GM19468 (cell line): ENCODE data around the gene STUB1.
"Not testable (repeated sequence)": the region's sequence is repeated elsewhere in the genome, so short reads cannot be mapped to it uniquely, and the experiment has no call there.

Experiments
- ATAC-seq: cut with Tn5 transposase; IDR thresholded peaks from one replicate; pipeline ENCODE4 v1.9.1; 2021; ENCODE audit warnings: mild to moderate bottlenecking, moderate library complexity, moderate number of reproducible peaks; ENCODE audit not compliant: unreplicated experiment; ENCODE audit errors: extremely low read depth

The STUB1 gene

GRCh38 chr16:709566-710499 is 29.6 kb downstream of the STUB1 start:
- ATAC-seq = no peak

DNA sequence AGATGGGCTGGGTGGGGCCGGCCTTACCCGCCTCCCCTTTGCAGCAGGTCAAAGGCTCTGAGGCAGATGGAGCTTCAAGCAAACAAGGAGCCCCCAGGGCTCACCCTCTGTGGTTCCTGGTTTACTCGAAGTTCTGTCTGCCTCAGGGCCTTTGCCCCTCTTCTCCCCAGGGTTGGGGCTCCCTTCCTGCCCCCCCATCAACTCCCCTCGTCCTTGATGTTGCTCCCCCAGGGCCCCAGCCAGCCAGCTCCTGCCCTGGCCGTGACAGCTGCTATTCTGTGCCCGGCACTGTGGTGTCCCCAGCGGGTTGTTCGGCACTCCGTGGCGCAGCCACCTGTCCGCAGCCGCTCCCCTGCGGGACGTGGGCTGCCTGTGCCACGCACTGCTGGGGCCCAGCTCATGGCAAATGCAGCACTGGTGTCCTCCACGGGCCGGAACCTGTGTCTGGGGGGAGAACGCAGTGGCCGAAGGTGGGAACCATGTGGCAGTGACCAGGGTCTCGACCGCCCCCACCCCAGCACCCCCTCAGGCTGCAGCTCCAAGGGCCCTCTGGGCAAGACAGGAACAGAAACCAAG is 30.4 kb downstream of the STUB1 start:
- ATAC-seq = no peak

DNA sequence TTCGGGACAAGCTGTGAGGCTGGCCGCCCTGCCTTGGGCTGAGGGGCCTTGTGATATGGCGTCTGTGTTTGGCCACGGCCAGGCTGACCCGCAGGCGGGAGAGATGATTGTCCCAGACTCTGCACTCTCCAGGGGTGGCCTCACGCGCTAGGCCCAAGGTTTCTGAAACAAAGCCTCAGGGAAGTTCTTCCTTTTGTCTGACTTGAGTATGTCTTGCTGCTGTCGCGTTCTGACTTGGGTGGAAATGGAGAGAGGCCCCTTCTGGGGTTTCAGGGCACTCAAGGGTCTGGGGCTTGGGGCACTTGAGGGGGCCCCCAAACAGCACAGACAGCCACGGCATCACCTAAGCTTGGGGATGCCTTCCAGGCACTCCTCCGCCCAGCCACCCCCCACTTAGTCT is 30.9 kb downstream of the STUB1 start:
- no peak for ATAC-seq

GRCh38 chr16:711548-712320 is 31.5 kb downstream of the STUB1 start:
- ATAC-seq = no peak

- not testable (repeated sequence) for ATAC-seq
Observed at GRCh38 chr16:712740-713250, 32.6 kb downstream of the STUB1 start.

GRCh38 chr16:714079-714478 is 33.9 kb downstream of the STUB1 start:
- no peak for ATAC-seq

DNA sequence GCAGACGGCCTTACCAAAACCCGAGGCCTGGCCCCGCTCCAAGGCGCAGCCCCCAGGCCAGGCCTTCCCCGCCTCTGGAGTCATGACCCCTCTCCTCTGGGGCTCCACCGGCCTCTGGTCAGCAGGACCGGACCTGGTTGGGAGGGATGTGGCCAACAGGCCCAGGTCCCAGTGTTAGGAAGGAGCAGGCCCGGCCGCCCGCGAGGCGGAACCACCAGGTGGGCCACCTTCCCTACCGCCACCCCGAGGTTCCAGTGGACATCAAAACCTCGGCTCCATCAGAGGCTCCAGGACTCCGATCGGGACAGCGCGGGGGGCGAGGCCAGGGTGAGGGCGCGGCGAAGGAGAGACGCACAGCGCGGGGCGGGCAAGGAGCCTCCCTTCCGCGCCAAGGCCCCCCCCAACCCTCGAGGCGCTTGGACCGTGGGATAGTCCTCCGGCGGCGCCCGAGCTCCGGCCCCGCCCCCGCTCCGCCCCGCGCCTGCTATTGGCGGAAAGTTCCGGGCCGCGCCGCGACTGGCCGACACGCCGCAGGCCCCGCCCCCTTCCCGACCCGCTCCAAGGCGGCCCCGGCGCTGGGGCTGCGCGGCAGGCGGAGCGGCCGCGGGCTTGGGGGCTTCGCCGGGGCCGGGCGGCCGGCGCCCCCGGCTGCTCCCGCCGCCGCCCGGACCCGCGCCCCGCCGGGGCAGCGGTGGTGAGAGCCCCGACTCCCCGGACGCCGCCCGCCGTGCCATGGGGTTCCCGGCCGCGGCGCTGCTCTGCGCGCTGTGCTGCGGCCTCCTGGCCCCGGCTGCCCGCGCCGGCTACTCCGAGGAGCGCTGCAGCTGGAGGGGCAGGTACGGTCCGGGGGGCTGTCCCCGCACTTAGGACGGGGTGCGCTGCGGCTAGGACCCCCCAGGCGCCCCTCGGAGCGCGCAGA is 34.6 kb downstream of the STUB1 start, which contains the start of gene METRN:
TSS of gene METRN (plus strand) at position 561 of the 919 bp plus-strand sequence. CDS start at position 733, 172 bp downstream.
- no peak for ATAC-seq

DNA sequence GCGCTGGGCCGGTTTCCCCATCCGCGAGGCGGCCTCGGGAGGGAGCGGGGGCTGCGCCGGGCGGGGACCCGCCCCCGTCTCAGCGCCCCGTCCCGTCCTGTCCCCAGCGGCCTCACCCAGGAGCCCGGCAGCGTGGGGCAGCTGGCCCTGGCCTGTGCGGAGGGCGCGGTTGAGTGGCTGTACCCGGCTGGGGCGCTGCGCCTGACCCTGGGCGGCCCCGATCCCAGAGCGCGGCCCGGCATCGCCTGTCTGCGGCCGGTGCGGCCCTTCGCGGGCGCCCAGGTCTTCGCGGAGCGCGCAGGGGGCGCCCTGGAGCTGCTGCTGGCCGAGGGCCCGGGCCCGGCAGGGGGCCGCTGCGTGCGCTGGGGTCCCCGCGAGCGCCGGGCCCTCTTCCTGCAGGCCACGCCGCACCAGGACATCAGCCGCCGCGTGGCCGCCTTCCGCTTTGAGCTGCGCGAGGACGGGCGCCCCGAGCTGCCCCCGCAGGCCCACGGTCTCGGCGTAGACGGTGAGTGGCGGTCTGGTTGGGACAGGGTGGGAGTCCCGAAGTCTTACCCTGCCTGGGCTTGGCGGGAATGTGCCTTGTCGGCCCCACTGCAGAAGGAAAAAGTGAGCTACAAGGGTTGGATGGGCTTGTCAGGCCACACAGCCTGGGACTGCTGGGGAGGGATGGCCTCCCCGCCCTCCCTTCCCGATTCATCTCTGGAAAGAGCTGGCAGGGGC is 35.4 kb downstream of the STUB1 start:
- no peak for ATAC-seq

DNA sequence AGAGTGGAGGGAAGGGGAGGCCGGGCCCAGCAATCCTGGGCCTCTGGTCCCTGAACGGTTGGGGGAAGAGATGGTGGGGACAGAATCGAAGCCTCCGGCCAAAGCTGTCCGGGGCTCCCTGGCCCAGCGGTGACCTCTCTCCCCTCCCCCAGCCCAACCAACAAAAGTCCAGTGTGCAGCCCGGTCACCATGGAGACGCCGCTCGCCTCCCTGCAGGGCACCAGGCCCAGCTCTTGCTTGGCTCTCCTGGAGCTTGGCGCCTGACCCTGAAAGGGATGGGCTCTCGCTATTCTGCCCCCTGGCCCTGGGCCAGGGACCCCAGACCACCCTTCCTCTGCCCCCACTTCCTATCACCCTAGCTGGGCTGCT is 36.0 kb downstream of the STUB1 start:
- ATAC-seq = no peak

DNA sequence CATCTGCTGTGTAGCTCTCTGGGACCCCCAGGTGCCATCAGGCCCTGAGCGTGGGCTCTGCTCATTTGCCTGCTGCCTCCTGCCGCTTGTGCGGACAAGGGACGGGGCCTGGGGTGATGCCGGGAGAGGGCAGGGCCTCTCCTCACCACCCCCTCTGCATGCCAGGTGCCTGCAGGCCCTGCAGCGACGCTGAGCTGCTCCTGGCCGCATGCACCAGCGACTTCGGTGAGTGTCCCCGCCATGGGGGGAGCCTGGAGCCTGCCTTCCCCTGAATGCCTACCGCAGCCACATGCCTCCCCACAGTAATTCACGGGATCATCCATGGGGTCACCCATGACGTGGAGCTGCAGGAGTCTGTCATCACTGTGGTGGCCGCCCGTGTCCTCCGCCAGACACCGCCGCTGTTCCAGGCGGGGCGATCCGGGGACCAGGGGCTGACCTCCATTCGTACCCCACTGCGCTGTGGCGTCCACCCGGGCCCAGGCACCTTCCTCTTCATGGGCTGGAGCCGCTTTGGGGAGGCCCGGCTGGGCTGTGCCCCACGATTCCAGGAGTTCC is 36.6 kb downstream of the STUB1 start:
- no peak for ATAC-seq

DNA sequence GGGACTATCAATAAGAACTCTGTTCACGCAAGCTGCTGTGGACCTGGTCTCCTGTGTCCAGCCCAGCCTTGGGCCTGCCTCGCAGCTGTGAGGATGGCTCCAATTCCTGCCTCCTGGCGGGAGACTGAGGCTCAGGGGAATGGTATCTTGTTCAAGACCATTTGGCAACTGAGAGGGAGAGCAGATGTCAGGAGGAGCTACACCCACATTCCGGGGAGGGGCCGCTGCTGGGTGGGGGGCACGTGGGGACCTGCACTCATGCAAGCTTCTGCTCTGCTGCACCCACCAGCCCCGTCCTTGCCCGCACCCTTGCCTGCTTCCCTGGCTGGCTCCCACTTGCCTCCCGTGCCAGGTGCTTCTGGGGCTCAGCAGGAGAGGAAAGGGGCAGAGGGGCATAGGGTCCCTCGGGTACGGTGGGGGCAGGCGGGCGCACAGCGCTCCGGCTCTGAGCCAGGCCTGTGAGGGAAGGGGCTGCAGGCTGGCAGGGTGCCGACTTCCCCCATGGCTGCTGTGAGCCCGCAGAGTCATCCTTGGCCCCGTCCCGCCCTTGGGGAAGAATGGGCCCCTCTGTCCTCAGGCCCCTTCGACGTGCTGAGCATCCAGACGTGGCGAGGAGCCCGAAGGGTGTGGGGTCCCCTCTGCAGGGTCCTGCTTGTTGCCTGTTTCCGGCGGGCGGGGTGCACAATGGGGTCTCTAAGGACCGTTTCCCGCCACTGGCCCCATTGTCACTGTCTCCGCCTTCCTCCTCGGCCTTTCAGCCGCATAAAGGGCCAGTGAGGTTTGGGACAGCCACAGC is 37.4 kb downstream of the STUB1 start:
- ATAC-seq = no peak

GRCh38 chr16:718389-718788 is 38.2 kb downstream of the STUB1 start:
- no peak for ATAC-seq

GRCh38 chr16:718922-719321 is 38.7 kb downstream of the STUB1 start:
- no peak for ATAC-seq

- ATAC-seq = no peak
Observed at GRCh38 chr16:719815-720446, 39.7 kb downstream of the STUB1 start.

DNA sequence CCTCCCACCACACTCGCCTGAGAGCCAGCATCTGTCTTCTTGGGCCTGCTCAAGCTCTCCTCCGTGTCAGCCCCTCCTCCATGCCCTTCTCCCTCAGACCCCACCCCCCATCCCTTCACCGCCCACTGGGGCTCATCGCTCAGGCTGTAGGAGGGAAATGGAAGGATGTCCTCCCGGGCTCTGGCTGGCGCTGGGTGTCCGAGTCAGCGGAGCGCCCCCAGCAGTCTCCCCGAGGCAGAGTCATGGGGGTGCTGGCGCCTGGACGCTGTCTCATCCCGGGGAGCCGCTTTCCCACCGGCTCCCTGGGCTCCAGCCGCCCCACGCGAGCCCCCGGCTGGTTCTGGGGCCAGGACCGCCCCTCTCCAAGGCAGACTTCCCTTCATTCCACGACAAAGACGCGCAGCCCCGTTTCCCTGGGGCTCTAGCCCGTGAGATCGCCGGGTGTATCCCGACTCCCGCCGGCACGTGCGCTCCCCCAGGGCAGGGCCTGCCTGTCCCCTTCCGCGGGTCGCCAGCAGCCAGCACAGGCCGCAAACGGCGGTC is 40.3 kb downstream of the STUB1 start:
- ATAC-seq = no peak

- peak; percentile 57 for ATAC-seq
Observed at GRCh38 chr16:720990-721764, 41.0 kb downstream of the STUB1 start, which contains the start of gene ANTKMT. ANTKMT (plus strand) TSS chr16:721146; CDS start chr16:721275, 129 bp downstream.
